B cell (primary cell): ENCODE data around the gene LTBP2.

ENCODE experiments used
- CTCF ChIP-seq: fragments of 200-600 bp; IDR thresholded peaks from one replicate; pipeline ENCODE4 v1.8.0; 2022; ENCODE audit warnings: antibody characterized with exemption, mild to moderate bottlenecking
- EZH2 ChIP-seq: IDR thresholded peaks from 2 replicates; pipeline ENCODE4 v1.6.1; 2012; ENCODE audit warnings: borderline replicate concordance, low read depth, mild to moderate bottlenecking, moderate library complexity, low read length; ENCODE audit not compliant: insufficient read depth, poor library complexity, severe bottlenecking

- TF ChIP-seq CTCF (no peak), EZH2 (no peak)
Measured at GRCh38 chr14:74468513-74468912, 143.5 kb downstream of the LTBP2 start.
